Esophagus (tissue), 2 donors: ENCODE measurements around the gene BBS1. TPM values are rescaled to one million over a fixed set of nuclear protein-coding genes. Genes with fewer than 3 reads are reported as not detected.

Source experiments
- H3K27ac ChIP-seq, 2 donors: one replicate each; pipeline ENCODE4 v1.5.1; 2013; ENCODE audit warnings: low read depth in 2 of 2, mild to moderate bottlenecking in 2 of 2, inconsistent platforms in 1 of 2, low read length in 1 of 2, moderate library complexity in 1 of 2
- H3K27me3 ChIP-seq, 2 donors: one replicate each; pipeline ENCODE4 v1.6.1; 2013; ENCODE audit warnings: low read length in 2 of 2, control low read depth in 1 of 2, mild to moderate bottlenecking in 1 of 2; ENCODE audit not compliant: insufficient read depth in 2 of 2, control insufficient read depth in 1 of 2
- H3K36me3 ChIP-seq, 2 donors: one replicate each; pipeline ENCODE4 v1.6.1; 2013; ENCODE audit warnings: low read length in 1 of 2; ENCODE audit not compliant: control insufficient read depth in 2 of 2, insufficient read depth in 2 of 2
- H3K4me1 ChIP-seq, 2 donors: one replicate each; pipeline ENCODE4 v1.6.1; 2013; ENCODE audit warnings: low read length in 1 of 2; ENCODE audit not compliant: control insufficient read depth in 2 of 2, insufficient read depth in 2 of 2
- H3K4me3 ChIP-seq, 2 donors: one replicate each; pipeline ENCODE4 v1.5.1; 2013; ENCODE audit warnings: low read length in 2 of 2, mild to moderate bottlenecking in 2 of 2, low read depth in 1 of 2, moderate library complexity in 1 of 2
- H3K9me3 ChIP-seq, 2 donors: one replicate each; pipeline ENCODE4 v1.6.1; 2013; ENCODE audit warnings: mild to moderate bottlenecking in 2 of 2, low read depth in 1 of 2, low read length in 1 of 2, moderate library complexity in 1 of 2; ENCODE audit not compliant: control insufficient read depth in 2 of 2, insufficient read depth in 1 of 2
- WGBS, 2 donors: extraction: QIAGEN DNeasy Blood & Tissue Kit; methylation state at CpG; one replicate each; pipeline ENCODE4 v1.1.7; 2013; 5-methylcytosine and 5-hydroxymethylcytosine counted together
- polyA plus RNA-seq, 2 donors: library from polyadenylated mRNA; stranded (reverse); fragments of 200-250 nt; gene quantifications; one replicate each; pipeline ENCODE4 v1.2.3, GENCODE V29; 2013
- donor health status: healthy with polysubstance abuse.
- donor health status: Bipolar disorder and iron deficiency.

BBS1 gene
- polyA plus RNA-seq, 2 donors = 9.3 to 15.3 TPM

DNA sequence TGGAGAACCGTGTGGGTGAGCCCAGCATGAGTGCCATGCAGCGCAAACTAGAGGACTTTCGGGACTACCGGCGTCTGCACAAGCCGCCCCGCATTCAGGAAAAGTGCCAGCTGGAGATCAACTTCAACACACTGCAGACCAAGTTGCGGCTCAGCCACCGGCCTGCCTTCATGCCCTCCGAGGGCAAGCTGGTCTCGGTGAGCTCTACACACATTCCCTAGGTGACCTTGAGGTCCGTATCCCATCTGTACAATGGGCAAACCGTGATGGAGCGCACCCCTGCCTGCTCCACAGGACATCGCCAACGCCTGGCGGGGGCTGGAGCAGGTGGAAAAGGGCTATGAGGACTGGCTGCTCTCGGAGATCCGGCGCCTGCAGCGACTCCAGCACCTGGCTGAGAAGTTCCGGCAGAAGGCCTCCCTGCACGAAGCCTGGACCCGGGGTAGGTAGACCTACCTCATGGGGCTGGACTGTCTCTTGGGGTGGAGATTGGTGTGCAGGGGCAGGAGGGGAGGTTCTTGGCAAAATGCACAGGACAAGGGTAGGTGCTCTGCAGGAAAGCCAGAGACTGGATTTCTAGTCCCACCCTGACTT, 47.4 kb downstream of the BBS1 start:
- H3K4me3 ChIP-seq = no peak overlapping the region
- H3K36me3 ChIP-seq = no peaks in the 10 kb centered on the region
- WGBS, 2 donors = 93% methylated on average over 24 of the region's 24 CpGs
- H3K9me3 ChIP-seq = no peaks in the 10 kb centered on the region
- no peaks in the 10 kb centered on the region for H3K27me3 ChIP-seq
- H3K27ac ChIP-seq = no peak overlapping the region
- H3K4me1 ChIP-seq = peaks cover 3 to 4% of the 10 kb centered on the region in 2 donors

DNA sequence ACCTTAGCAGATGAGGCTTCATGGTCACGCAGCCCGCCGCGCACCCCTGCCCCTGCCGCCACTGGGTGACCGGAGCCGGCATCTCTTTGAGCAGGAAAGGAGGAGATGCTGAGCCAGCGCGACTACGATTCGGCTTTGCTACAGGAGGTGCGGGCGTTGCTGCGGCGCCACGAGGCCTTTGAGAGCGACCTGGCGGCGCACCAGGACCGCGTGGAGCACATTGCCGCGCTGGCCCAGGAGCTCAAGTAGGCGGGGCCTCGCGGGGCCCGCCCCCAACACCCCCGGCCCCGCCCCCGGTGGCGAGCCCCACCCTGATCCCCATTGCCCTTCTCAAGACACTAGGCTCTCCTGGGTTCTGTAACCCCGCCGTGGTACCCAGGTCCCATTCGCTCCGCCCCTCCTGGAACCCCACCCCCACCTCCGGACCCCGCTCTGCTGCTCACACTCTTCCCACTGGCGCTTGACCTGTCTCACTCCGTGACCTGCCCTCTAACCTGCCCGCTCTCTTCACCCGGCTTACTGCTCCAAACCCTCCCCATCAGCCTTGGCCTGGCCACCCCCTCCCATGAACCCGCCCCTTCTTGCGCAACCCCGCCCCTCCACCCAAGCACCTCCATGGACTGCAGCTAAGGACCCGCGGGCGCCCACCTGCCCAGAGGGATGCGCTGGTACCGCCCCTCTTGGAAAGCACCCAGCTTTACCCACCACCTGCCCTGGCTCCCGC, 48.9 kb downstream of the BBS1 start:
- Histone ChIP-seq H3K4me1 (peaks cover 3 to 4% of the 10 kb centered on the region in 2 donors), H3K4me3 (no peak overlapping the region), H3K9me3 (no peaks in the 10 kb centered on the region), H3K27ac (no peak overlapping the region), H3K36me3 (no peaks in the 10 kb centered on the region), H3K27me3 (no peaks in the 10 kb centered on the region)
- WGBS, 2 donors = 14 to 18% methylated on average over 44 to 50 of the region's 50 CpGs

DNA sequence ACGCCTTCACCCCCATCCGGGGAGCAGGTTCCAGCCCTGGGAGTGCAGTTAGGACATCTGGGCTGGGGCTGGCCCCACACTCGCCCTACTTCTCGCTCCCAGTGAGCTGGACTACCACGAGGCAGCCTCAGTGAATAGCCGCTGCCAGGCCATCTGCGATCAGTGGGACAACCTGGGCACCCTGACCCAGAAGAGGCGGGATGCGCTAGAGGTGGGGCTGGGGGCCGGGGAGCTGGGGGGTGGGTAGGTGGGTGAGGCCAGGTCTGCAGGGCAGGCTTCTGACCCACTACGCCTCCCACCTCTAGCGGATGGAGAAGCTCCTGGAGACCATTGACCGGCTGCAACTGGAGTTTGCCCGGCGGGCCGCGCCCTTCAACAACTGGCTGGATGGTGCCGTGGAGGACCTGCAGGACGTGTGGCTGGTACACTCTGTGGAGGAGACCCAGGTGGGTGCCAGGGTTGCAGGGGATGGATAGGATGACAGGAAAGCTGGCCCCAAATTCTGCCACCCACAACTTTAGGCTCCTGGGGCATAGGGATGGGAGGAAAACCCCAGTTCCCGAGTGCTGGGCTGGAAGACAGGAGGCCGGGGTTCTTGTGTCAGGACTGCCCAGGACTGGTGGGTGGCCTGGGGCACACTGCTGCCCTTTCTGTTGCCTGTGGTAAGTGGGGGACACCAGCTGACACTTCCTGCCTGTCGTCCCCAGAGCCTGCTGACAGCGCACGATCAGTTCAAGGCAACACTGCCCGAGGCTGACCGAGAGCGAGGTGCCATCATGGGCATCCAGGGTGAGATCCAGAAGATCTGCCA, 49.6 kb downstream of the BBS1 start:
- H3K4me3 ChIP-seq = no peak overlapping the region
- no peaks in the 10 kb centered on the region for H3K36me3 ChIP-seq
- peaks cover 3 to 4% of the 10 kb centered on the region in 2 donors for H3K4me1 ChIP-seq
- H3K27ac ChIP-seq = no peak overlapping the region
- no peaks in the 10 kb centered on the region for H3K9me3 ChIP-seq
- H3K27me3 ChIP-seq = no peaks in the 10 kb centered on the region
- WGBS, 2 donors = 78 to 79% methylated on average over 27 of the region's 27 CpGs

DNA sequence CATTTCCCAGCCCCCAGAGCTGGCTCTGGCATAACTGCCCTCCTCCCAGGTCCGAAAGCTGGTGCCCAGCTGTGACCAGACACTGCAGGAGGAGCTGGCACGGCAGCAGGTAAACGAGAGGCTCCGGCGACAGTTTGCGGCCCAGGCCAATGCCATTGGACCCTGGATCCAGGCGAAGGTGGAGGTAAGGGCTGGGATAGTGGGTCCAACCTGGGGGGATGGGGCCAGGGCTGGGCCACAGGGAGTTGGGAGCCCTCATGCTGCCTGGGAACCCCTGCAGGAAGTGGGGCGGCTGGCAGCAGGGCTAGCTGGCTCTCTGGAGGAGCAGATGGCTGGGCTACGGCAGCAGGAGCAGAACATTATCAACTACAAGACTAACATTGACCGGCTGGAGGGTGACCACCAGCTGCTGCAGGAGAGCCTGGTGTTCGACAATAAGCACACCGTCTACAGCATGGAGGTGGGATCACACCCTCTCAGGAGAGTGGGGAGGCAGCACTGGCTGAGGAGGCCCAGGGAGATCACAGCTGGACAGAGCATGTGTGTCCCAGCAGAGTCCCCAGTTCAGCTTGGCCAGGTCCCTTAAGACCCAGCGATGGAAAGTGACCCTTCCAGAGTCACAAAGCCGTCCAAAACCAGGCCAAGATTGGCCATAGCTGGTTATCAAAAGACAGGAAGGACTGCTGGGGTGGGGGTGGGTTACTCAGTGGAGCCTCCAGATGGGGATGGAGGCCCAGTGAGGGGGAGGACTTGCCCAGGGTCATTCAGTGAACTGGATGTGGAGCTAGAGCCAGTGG, 50.9 kb downstream of the BBS1 start:
- no peak overlapping the region for H3K27ac ChIP-seq
- H3K36me3 ChIP-seq = no peaks in the 10 kb centered on the region
- 78 to 79% methylated on average over 14 of the region's 14 CpGs for WGBS, 2 donors
- no peaks in the 10 kb centered on the region for H3K9me3 ChIP-seq
- peaks cover 3 to 4% of the 10 kb centered on the region in 2 donors for H3K4me1 ChIP-seq
- H3K4me3 ChIP-seq = no peak overlapping the region
- no peaks in the 10 kb centered on the region for H3K27me3 ChIP-seq

GRCh38 chr11:66561975-66562248, 51.5 kb downstream of the BBS1 start:
- no peaks in the 10 kb centered on the region for H3K9me3 ChIP-seq
- no peaks in the 10 kb centered on the region for H3K27me3 ChIP-seq
- peaks cover 3 to 4% of the 10 kb centered on the region in 2 donors for H3K4me1 ChIP-seq
- no peaks in the 10 kb centered on the region for H3K36me3 ChIP-seq
- no peak overlapping the region for H3K4me3 ChIP-seq
- WGBS, 2 donors = 94 to 96% methylated on average over 9 of the region's 9 CpGs
- no peak overlapping the region for H3K27ac ChIP-seq

DNA sequence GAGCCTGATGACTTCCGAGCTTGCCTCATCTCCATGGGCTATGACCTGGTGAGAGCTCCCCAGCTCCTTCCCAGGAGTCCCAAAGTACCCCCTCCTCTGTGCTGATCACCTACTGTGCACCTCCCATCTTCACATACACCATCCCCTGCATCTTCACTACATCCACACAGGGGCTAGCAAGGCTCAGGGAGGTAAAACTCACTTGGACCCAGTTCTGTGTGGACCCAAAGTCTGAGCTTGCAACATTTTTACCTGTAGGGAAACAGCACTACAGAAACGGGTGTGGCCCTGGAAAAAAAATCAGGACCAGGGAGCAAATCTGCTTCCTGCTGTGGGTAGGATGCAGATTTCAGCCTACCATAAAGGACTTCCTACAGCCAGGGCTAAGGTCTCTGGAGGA, 51.8 kb downstream of the BBS1 start:
- Histone ChIP-seq H3K4me1 (peaks cover 3 to 4% of the 10 kb centered on the region in 2 donors), H3K27ac (no peak overlapping the region), H3K4me3 (no peak overlapping the region), H3K27me3 (no peaks in the 10 kb centered on the region), H3K9me3 (no peaks in the 10 kb centered on the region), H3K36me3 (no peaks in the 10 kb centered on the region)
- 62 to 68% methylated on average over 2 of the region's 2 CpGs for WGBS, 2 donors

GRCh38 chr11:66562907-66563583, 52.6 kb downstream of the BBS1 start:
- Histone ChIP-seq H3K4me1 (peaks cover 4 to 7% of the 10 kb centered on the region in 2 donors), H3K27ac (no peak overlapping the region), H3K4me3 (no peak overlapping the region), H3K27me3 (no peaks in the 10 kb centered on the region), H3K36me3 (no peaks in the 10 kb centered on the region), H3K9me3 (no peaks in the 10 kb centered on the region)
- WGBS, 2 donors = 89% methylated on average over 20 of the region's 20 CpGs

- Histone ChIP-seq H3K4me3 (no peak overlapping the region), H3K27me3 (no peaks in the 10 kb centered on the region), H3K36me3 (no peaks in the 10 kb centered on the region), H3K27ac (no peak overlapping the region), H3K9me3 (no peaks in the 10 kb centered on the region), H3K4me1 (peaks cover 7 to 12% of the 10 kb centered on the region in 2 donors)
- WGBS, 2 donors = 86 to 90% methylated on average over 10 of the region's 10 CpGs
Observed at GRCh38 chr11:66563832-66564231, 53.4 kb downstream of the BBS1 start.

- Histone ChIP-seq H3K27me3 (no peaks in the 10 kb centered on the region), H3K27ac (no peak overlapping the region), H3K4me3 (no peak overlapping the region), H3K4me1 (peaks cover 5 to 9% of the 10 kb centered on the region in 2 donors), H3K9me3 (no peaks in the 10 kb centered on the region), H3K36me3 (no peaks in the 10 kb centered on the region)
- 89 to 94% methylated on average over 14 of the region's 14 CpGs for WGBS, 2 donors
Observed at GRCh38 chr11:66564538-66564937, 54.1 kb downstream of the BBS1 start.
